H1 (cell line): ENCODE data around the gene TRMT10C.
A peak's percentile ranks its signal among the peaks of the same experiment; 100 is the strongest.

Source experiments
- CTCF ChIP-seq, 3 experiments: IDR thresholded peaks; 1 replicate in 2 of 3; 2 replicates in 1 of 3; pipeline versions ENCODE4 v1.5.1 to v1.6.1; 2011; ENCODE audit warnings: low read length in 3 of 3, mild to moderate bottlenecking in 3 of 3, inconsistent platforms in 2 of 3, low read depth in 1 of 3, moderate library complexity in 1 of 3; ENCODE audit not compliant: insufficient read depth in 1 of 3; ENCODE audit errors: control extremely low read depth in 1 of 3
- JUN ChIP-seq: IDR thresholded peaks from 2 replicates; pipeline ENCODE4 v1.6.1; 2011; ENCODE audit warnings: low read depth, mild to moderate bottlenecking, improper control_type of control experiment, low read length
- POLR2A ChIP-seq, 2 experiments: IDR thresholded peaks; 1 replicate in 1 of 2; 2 replicates in 1 of 2; pipeline ENCODE4 v1.6.1; 2011; ENCODE audit warnings: low read depth in 2 of 2, low read length in 2 of 2, mild to moderate bottlenecking in 2 of 2; ENCODE audit errors: control extremely low read depth in 1 of 2
- RFX5 ChIP-seq: IDR thresholded peaks from 2 replicates; pipeline ENCODE4 v1.6.1; 2011; ENCODE audit warnings: low read depth, low read length, improper control_type of control experiment, borderline replicate concordance
- SP1 ChIP-seq: IDR thresholded peaks from 2 replicates; pipeline ENCODE4 v1.6.1; 2011; ENCODE audit warnings: low read depth, low read length
- SRF ChIP-seq: IDR thresholded peaks from 2 replicates; pipeline ENCODE4 v1.6.1; 2011; ENCODE audit warnings: mild to moderate bottlenecking, low read depth, low read length, moderate library complexity
- YY1 ChIP-seq: IDR thresholded peaks from 2 replicates; pipeline ENCODE4 v1.6.1; 2011; ENCODE audit warnings: low read depth, mild to moderate bottlenecking, low read length

GRCh38 chr3:101573449-101574387, 12.1 kb downstream of the TRMT10C start, which contains the start of gene PCNP:
- TF ChIP-seq CTCF (IDR thresholded peaks at IDR 0.05; ENCODE audit: control extremely low read depth in 1 of 3, insufficient read depth in 1 of 3, low read depth in 1 of 3, low read length in 3 of 3), result peak in 2 of 3 experiments; percentile 58 to 80; a peak in 3 of 4 replicates
- peak; percentile 85 to 93 for TF ChIP-seq POLR2A (IDR thresholded peaks at IDR 0.05; ENCODE audit: control extremely low read depth in 1 of 2, low read depth in 2 of 2, low read length in 2 of 2)
- TF ChIP-seq SRF, result no peak
- TF ChIP-seq SP1, result peak; percentile 26; the same call in 1 of the 2 replicates
- TF ChIP-seq JUN, result peak; percentile 43; the same call in 1 of the 2 replicates
- TF ChIP-seq YY1, result peak; percentile 97
- no peak for TF ChIP-seq RFX5
